ENCODE results near the gene PSMB3. TPM values are rescaled to one million over a fixed set of nuclear protein-coding genes. Genes with fewer than 3 reads are reported as not detected.

The PSMB3 gene
- total RNA-seq, 1 donor from 2014 or later, result 288 TPM

GRCh38 chr17:38751808-38752307 is 683 bp upstream of the PSMB3 start:
- DNase-seq (ENCODE audit: low read depth), result peak; percentile 73
- peaks cover 9% of the 10 kb centered on the region for H3K36me3 ChIP-seq (ENCODE audit: control insufficient read depth, insufficient read depth, low read length)
- peak overlapping the region; percentile 75 for H3K4me3 ChIP-seq (ENCODE audit: low read depth, low read length)
- no peak for FAIRE-seq
- H3K27me3 ChIP-seq (ENCODE audit: control insufficient read depth, insufficient read depth, low read length), result no peaks in the 10 kb centered on the region
- no peak for TF ChIP-seq CTCF (IDR thresholded peaks at IDR 0.05; ENCODE audit: insufficient read depth, low read length, severe bottlenecking)

DNA sequence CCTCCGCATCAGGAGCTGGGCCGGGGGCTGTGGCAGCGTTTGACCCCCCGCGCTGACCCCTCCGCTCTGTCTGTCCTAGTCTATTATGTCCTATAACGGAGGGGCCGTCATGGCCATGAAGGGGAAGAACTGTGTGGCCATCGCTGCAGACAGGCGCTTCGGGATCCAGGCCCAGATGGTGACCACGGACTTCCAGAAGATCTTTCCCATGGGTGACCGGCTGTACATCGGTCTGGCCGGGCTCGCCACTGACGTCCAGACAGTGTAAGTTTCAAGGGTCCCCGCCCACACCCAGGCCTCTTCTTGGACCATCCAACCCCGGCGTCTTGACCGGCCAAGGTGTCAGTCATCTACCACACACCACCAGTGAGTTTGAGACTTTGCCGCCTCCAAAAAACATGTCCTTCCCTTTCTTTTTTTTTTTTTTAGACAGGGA is 548 bp downstream of the PSMB3 start:
- no peaks in the 10 kb centered on the region for H3K27me3 ChIP-seq (ENCODE audit: control insufficient read depth, insufficient read depth, low read length)
- H3K36me3 ChIP-seq (ENCODE audit: control insufficient read depth, insufficient read depth, low read length), result peaks cover 10% of the 10 kb centered on the region
- no peak for DNase-seq (ENCODE audit: low read depth)
- no peak for TF ChIP-seq CTCF (IDR thresholded peaks at IDR 0.05; ENCODE audit: insufficient read depth, low read length, severe bottlenecking)
- peak overlapping the region; percentile 75 for H3K4me3 ChIP-seq (ENCODE audit: low read depth, low read length)
- no peak for FAIRE-seq

- no peak overlapping the region for H3K4me3 ChIP-seq (ENCODE audit: low read depth, low read length)
- no peaks in the 10 kb centered on the region for H3K27me3 ChIP-seq (ENCODE audit: control insufficient read depth, insufficient read depth, low read length)
- FAIRE-seq, result no peak
- DNase-seq (ENCODE audit: low read depth), result peak; percentile 36
- peak; percentile 43 for TF ChIP-seq CTCF (IDR thresholded peaks at IDR 0.05; ENCODE audit: insufficient read depth, low read length, severe bottlenecking)
- peaks cover 25% of the 10 kb centered on the region for H3K36me3 ChIP-seq (ENCODE audit: control insufficient read depth, insufficient read depth, low read length)
Measured at GRCh38 chr17:38761612-38762011, 9.1 kb downstream of the PSMB3 start.

DNA sequence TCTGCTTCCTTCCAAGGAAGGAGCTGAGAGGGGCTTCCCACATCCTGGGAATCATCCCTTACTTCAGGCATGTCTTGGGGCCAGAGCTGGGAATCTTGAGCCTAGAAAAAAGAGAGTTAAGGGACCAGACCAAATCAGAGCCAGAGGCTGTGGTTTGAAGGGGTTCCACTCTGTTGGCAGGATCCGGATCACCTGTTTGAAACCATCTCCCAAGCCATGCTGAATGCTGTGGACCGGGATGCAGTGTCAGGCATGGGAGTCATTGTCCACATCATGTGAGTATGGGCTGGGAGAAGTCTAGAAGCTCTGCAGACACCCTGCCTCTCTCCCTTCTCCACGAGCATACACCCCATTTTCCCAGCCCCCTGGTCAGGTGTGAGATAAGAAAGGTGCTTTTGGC is 9.7 kb downstream of the PSMB3 start:
- TF ChIP-seq CTCF (IDR thresholded peaks at IDR 0.05; ENCODE audit: insufficient read depth, low read length, severe bottlenecking), result no peak
- peaks cover 23% of the 10 kb centered on the region for H3K36me3 ChIP-seq (ENCODE audit: control insufficient read depth, insufficient read depth, low read length)

DNA sequence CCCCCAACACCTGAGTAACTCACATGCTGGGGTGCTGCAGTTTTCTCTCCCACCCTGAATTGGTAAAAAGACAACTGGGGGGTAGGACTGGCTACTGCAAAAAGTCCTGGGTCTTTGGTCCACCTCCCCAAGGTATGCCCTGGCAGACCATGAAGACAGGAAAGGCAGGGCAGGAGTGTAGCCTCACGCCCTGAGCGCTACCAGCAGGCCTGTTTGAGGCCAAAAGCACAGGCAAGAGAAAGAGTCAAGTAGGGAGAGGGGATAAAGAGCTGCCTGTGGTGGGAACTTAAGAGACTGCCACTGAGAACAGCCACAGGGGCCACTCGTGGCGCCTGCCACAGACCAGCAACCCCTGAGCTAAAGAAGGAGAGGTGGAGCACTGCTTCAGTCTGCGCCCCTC is 13.8 kb downstream of the PSMB3 start:
- H3K36me3 ChIP-seq (ENCODE audit: control insufficient read depth, insufficient read depth, low read length), result peaks cover 25% of the 10 kb centered on the region

More for the DNA sequence above, 9.7 kb downstream of the PSMB3 start:
- H3K4me3 ChIP-seq (ENCODE audit: low read depth, low read length), result no peak overlapping the region
- no peak for FAIRE-seq
- no peak for DNase-seq (ENCODE audit: low read depth)
- no peaks in the 10 kb centered on the region for H3K27me3 ChIP-seq (ENCODE audit: control insufficient read depth, insufficient read depth, low read length)

More for the DNA sequence above, 13.8 kb downstream of the PSMB3 start:
- Histone ChIP-seq H3K4me3 (ENCODE audit: low read depth, low read length) (no peak overlapping the region), H3K27me3 (ENCODE audit: control insufficient read depth, insufficient read depth, low read length) (no peaks in the 10 kb centered on the region)
- no peak for TF ChIP-seq CTCF (IDR thresholded peaks at IDR 0.05; ENCODE audit: insufficient read depth, low read length, severe bottlenecking)
- FAIRE-seq (no peak), DNase-seq (ENCODE audit: low read depth) (no peak)
